ENCODE measurements around the gene CPSF2. TPM values are rescaled to one million over a fixed set of nuclear protein-coding genes. Genes with fewer than 3 reads are reported as not detected.

CPSF2 gene
- polyA plus RNA-seq, 10 donors = 31.6 to 52.4 (median 41.1) TPM

Other genes starting within 250 kb of the CPSF2 start
- 100 to 1,000 TPM in 5 of 10 donors, 10 to 100 TPM in 5; 63.9 to 138 (median 101) TPM for gene FBLN5, start 174.3 kb upstream of the CPSF2 start, polyA plus RNA-seq (ENCODE audit: insufficient read length in 10 of 10)
- gene TRIP11, start 81.9 kb upstream of the CPSF2 start, polyA plus RNA-seq (ENCODE audit: insufficient read length in 10 of 10) = 10 to 100 TPM; 15.8 to 28.2 (median 22.1) TPM
- gene ATXN3, start 15.4 kb upstream of the CPSF2 start, polyA plus RNA-seq (ENCODE audit: insufficient read length in 10 of 10) = 10 to 100 TPM in 9 of 10 donors, 1 to 10 TPM in 1; 9.8 to 25.2 (median 16.6) TPM
- 100 to 1,000 TPM in 9 of 10 donors, 10 to 100 TPM in 1; 91.9 to 139 (median 112) TPM for gene NDUFB1, start 263 bp upstream of the CPSF2 start, polyA plus RNA-seq (ENCODE audit: insufficient read length in 10 of 10)
- 1 to 10 TPM; 1.1 to 7.4 (median 2.7) TPM for gene SLC24A4, start 201.2 kb downstream of the CPSF2 start, polyA plus RNA-seq (ENCODE audit: insufficient read length in 10 of 10)

All from muscle of back (tissue), 10 donors.